ENCODE results near the gene DPAGT1.

DNA sequence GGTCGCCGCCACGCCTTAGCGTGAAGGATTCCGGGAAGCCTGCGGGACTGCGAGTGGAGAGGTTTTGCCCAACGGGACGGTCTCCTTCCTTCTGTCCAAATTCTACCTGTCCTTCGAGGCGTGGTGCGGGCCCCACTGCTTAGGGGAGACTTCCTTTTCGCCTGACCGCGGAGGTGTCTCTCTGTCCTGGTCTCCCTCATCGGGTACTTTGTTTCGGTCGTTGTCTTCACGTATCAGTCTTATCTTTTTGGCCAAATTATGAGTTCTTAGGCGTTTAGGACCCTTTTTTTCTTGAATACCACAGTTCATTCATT is 20.1 kb upstream of the DPAGT1 start:
- TF ChIP-seq POLR2A (IDR thresholded peaks at IDR 0.05) (no peak), POLR2AphosphoS5 (IDR thresholded peaks at IDR 0.05) (no peak), EP300 (IDR thresholded peaks at IDR 0.05) (no peak)
- TF ChIP-seq, protein P1, sequence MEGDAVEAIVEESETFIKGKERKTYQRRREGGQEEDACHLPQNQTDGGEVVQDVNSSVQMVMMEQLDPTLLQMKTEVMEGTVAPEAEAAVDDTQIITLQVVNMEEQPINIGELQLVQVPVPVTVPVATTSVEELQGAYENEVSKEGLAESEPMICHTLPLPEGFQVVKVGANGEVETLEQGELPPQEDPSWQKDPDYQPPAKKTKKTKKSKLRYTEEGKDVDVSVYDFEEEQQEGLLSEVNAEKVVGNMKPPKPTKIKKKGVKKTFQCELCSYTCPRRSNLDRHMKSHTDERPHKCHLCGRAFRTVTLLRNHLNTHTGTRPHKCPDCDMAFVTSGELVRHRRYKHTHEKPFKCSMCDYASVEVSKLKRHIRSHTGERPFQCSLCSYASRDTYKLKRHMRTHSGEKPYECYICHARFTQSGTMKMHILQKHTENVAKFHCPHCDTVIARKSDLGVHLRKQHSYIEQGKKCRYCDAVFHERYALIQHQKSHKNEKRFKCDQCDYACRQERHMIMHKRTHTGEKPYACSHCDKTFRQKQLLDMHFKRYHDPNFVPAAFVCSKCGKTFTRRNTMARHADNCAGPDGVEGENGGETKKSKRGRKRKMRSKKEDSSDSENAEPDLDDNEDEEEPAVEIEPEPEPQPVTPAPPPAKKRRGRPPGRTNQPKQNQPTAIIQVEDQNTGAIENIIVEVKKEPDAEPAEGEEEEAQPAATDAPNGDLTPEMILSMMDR (IDR thresholded peaks at IDR 0.05) = no peak

All from sigmoid colon (tissue), 4 donors.